Activated T-cell treated with anti-CD3 and anti-CD28 coated beads for 1 hour (primary cell): ENCODE data around the gene LST1.
A peak's percentile ranks its signal among the peaks of the same experiment; 100 is the strongest.

Source experiments
- DNase-seq: peaks from one replicate; pipeline ENCODE4 v3.0.0-alpha.2; 2020; ENCODE audit warnings: low read depth

LST1 gene

GRCh38 chr6:31586008-31586407, at the start of gene LST1:
LST1 (plus strand) TSS chr6:31586277; CDS start chr6:31587300, 1,023 bp downstream.
- DNase-seq, result no peak

- no peak for DNase-seq
Measured at GRCh38 chr6:31538805-31539400, 47.2 kb upstream of the LST1 start.

GRCh38 chr6:31540640-31541039, 45.4 kb upstream of the LST1 start:
- DNase-seq, result no peak

GRCh38 chr6:31541059-31541657, 44.9 kb upstream of the LST1 start:
- DNase-seq, result peak; percentile 63

GRCh38 chr6:31541658-31542521, 44.2 kb upstream of the LST1 start, which contains the start of gene DDX39B:
DDX39B (minus strand) TSS chr6:31542003; CDS start chr6:31540532, 1,471 bp downstream.
- DNase-seq, result peak; percentile 90

GRCh38 chr6:31543639-31544038, 42.4 kb upstream of the LST1 start:
- no peak for DNase-seq

- DNase-seq, result no peak
Measured at GRCh38 chr6:31544676-31545075, 41.4 kb upstream of the LST1 start.

- no peak for DNase-seq
Measured at GRCh38 chr6:31545291-31545690, 40.8 kb upstream of the LST1 start.

GRCh38 chr6:31546339-31546957, 39.6 kb upstream of the LST1 start, which contains the start of gene ATP6V1G2:
ATP6V1G2 (minus strand) TSS chr6:31546608; CDS start chr6:31546559, 49 bp downstream.
- DNase-seq, result peak; percentile 73

- DNase-seq, result peak; percentile 79
Measured at GRCh38 chr6:31546958-31547726, 38.9 kb upstream of the LST1 start, which contains the start of gene NFKBIL1. NFKBIL1 (plus strand) TSS chr6:31547608; CDS start chr6:31547695, 87 bp downstream.

GRCh38 chr6:31547727-31548543, 38.1 kb upstream of the LST1 start:
- DNase-seq, result no peak

- no peak for DNase-seq
Measured at GRCh38 chr6:31548544-31548873, 37.6 kb upstream of the LST1 start.

- DNase-seq, result peak; percentile 47
Measured at GRCh38 chr6:31551371-31551770, 34.7 kb upstream of the LST1 start.

GRCh38 chr6:31556307-31556706, 29.8 kb upstream of the LST1 start:
- no peak for DNase-seq

GRCh38 chr6:31557443-31558317, 28.4 kb upstream of the LST1 start:
- DNase-seq, result no peak

- no peak for DNase-seq
Measured at GRCh38 chr6:31558318-31558625, 27.8 kb upstream of the LST1 start.

GRCh38 chr6:31558631-31559500, 27.2 kb upstream of the LST1 start:
- DNase-seq, result peak; percentile 51

- no peak for DNase-seq
Measured at GRCh38 chr6:31559606-31559957, 26.5 kb upstream of the LST1 start.
